Measurements from ENCODE around the gene TTC28. TPM values are rescaled to one million over a fixed set of nuclear protein-coding genes. Genes with fewer than 3 reads are reported as not detected.
"Not testable (repeated sequence)": the region's sequence is repeated elsewhere in the genome, so short reads cannot be mapped to it uniquely, and the experiment has no call there.

TTC28 gene
- total RNA-seq, 2 donors from 2014 or later = 4.2 to 5.4 TPM

DNA sequence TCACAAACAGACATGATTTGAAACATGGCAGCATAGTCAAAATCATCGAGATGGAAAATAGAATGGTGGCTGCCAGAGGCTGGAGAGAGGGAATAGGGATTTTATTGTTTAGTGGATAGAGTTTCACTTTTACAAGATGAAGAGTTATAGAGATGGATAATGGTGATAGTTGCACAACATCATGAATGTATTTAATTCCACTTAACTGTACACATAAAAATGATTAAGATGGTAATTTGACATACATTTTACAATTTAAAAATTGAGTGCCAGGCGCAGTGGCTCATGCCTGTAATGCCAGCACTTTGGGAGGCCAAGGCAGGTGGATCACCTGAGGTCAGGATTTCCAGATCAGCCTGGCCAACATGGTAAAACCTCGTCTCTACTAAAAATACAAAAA lies 21.2 kb downstream of the TTC28 start:
- H3K27me3 Mint-ChIP-seq (ENCODE audit: low read depth) = peaks cover 25% of the 10 kb centered on the region
- no peaks in the 10 kb centered on the region for H3K9me3 Mint-ChIP-seq
- ATAC-seq (replicated peaks in 1 of 2) = no peak

DNA sequence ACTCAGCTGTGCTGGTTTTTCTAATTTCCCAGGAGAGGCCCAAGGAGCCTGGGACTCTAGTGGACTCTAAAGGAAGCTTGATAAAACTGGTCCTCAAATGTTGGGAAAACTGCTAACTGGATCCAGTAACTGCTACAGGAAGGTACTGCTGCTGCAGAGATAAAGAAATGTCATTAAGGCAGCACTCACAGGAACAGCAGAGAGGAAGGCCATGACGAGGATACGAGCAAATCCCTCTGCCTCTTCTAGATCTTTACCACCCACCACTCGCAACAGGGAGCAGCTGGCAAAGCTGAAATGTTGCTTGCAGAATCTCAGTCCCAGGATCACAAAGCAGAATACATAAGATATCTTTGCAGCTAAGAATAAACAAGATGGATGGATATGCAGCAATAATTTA lies 23.5 kb downstream of the TTC28 start:
- no peak overlapping the region for H3K4me3 Mint-ChIP-seq
- no peak overlapping the region for H3K27ac Mint-ChIP-seq
- H3K4me1 Mint-ChIP-seq (ENCODE audit: low read depth) = no peaks in the 10 kb centered on the region
- DNase-seq (no peak), ATAC-seq (replicated peaks in 1 of 2) (no peak)
- peaks cover 37% of the 10 kb centered on the region for H3K27me3 Mint-ChIP-seq (ENCODE audit: low read depth)
- no peaks in the 10 kb centered on the region for H3K9me3 Mint-ChIP-seq
- H3K36me3 Mint-ChIP-seq (ENCODE audit: insufficient read depth in 2 of 2) = peaks cover 0 to 1% of the 10 kb centered on the region in 2 donors

More for the DNA sequence above, 21.2 kb downstream of the TTC28 start:
- Mint-ChIP-seq H3K4me3 (no peak overlapping the region), H3K36me3 (ENCODE audit: insufficient read depth in 2 of 2) (peaks cover 0 to 4% of the 10 kb centered on the region in 2 donors), H3K4me1 (ENCODE audit: low read depth) (no peaks in the 10 kb centered on the region), H3K27ac (no peak overlapping the region)
- DNase-seq = no peak

DNA sequence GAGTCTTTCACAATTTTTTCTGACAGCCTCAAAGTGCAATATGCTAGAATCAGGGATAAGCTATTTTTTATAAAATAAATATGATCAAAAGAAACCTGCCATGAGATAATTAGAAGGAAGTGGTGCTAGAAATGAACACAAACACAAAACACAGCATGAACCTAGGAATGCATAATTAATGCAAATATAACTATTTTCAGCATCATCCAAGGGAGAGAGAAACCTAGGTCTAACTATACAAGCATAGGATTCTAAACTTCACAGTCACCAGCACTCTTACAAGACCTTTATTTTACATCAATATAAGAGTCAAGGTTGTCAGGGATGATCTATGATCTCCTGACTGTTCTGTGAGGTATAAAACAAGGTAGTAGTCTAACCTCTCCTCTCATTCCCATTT lies 29.2 kb downstream of the TTC28 start:
- H3K27ac Mint-ChIP-seq = no peak overlapping the region
- no peaks in the 10 kb centered on the region for H3K4me1 Mint-ChIP-seq (ENCODE audit: low read depth)
- H3K36me3 Mint-ChIP-seq (ENCODE audit: insufficient read depth in 2 of 2) = peaks cover 0 to 1% of the 10 kb centered on the region in 2 donors
- H3K27me3 Mint-ChIP-seq (ENCODE audit: low read depth) = peaks cover 56% of the 10 kb centered on the region
- ATAC-seq (replicated peaks in 1 of 2) = no peak
- H3K9me3 Mint-ChIP-seq = no peaks in the 10 kb centered on the region
- H3K4me3 Mint-ChIP-seq = no peak overlapping the region
- no peak for DNase-seq

DNA sequence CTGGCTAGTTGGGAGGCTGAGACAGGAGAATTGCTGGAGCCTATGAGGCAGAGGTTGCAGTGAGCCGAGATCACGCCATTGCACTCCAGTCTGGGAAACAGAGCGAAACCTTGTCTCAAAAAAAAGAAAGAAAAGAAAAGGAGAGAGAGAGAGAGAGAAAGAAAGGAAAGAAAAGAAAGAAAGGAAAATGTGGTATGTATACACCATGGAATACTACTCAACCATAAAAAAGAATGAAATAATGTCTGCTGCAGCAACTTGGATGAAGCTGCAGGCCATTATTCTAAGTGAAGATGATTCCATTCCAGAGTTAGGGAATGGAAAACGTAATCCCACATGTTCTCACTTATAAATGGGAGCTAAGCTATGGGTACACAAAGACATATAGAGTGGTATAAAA lies 30.8 kb downstream of the TTC28 start:
- Mint-ChIP-seq H3K27ac (no peak overlapping the region), H3K27me3 (ENCODE audit: low read depth) (peaks cover 50% of the 10 kb centered on the region), H3K36me3 (ENCODE audit: insufficient read depth in 2 of 2) (no peaks in the 10 kb centered on the region), H3K4me3 (no peak overlapping the region), H3K4me1 (ENCODE audit: low read depth) (no peaks in the 10 kb centered on the region), H3K9me3 (no peaks in the 10 kb centered on the region)
- DNase-seq (no peak), ATAC-seq (replicated peaks in 1 of 2) (no peak)

DNA sequence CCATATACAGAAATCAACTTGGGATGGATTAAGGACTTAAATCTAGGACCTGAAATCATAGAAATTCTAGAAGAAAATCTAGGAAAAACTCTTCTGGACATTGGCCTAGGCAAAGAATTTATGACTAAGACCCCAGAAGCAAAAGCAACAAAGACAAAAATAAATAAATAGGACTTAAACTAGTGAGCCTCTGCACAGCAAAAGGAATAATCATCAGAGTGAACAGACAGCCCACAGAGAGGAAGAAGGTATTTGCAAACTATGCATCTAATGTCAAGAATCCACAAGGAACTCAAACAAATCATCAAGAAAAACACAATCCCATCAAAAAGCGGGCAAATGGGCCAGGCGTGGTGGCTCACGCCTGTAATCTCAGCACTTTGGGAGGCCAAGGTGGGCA lies 32.4 kb downstream of the TTC28 start:
- Mint-ChIP-seq H3K4me3 (no peak overlapping the region), H3K27me3 (ENCODE audit: low read depth) (peaks cover 37% of the 10 kb centered on the region), H3K27ac (no peak overlapping the region), H3K36me3 (ENCODE audit: insufficient read depth in 2 of 2) (no peaks in the 10 kb centered on the region), H3K9me3 (no peaks in the 10 kb centered on the region), H3K4me1 (ENCODE audit: low read depth) (no peaks in the 10 kb centered on the region)
- no peak for DNase-seq
- no peak for ATAC-seq (replicated peaks in 1 of 2)

DNA sequence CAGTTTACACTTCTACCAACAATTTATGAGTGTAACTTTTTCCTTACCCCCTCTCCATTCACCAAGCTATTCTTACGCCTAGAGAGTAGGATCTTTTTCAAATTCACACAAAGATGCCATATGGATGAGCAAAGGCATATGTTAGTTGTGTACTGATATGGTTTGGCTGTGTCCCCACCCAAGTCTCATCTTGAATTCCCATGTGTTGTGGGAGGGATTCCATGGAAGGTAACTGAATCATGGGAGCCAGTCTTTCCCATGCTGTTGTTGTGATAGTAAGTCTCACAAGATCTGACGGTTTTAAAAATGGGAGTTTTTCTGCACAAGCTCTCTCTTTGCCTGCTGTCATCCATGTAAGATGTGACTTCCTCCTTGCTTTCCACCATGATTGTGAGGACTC lies 40.3 kb downstream of the TTC28 start:
- H3K27ac Mint-ChIP-seq = no peak overlapping the region
- DNase-seq = no peak
- no peaks in the 10 kb centered on the region for H3K4me1 Mint-ChIP-seq (ENCODE audit: low read depth)
- peaks cover 12% of the 10 kb centered on the region for H3K27me3 Mint-ChIP-seq (ENCODE audit: low read depth)
- no peak overlapping the region for H3K4me3 Mint-ChIP-seq
- ATAC-seq (replicated peaks in 1 of 2) = no peak
- H3K36me3 Mint-ChIP-seq (ENCODE audit: insufficient read depth in 2 of 2) = no peaks in the 10 kb centered on the region
- no peaks in the 10 kb centered on the region for H3K9me3 Mint-ChIP-seq

DNA sequence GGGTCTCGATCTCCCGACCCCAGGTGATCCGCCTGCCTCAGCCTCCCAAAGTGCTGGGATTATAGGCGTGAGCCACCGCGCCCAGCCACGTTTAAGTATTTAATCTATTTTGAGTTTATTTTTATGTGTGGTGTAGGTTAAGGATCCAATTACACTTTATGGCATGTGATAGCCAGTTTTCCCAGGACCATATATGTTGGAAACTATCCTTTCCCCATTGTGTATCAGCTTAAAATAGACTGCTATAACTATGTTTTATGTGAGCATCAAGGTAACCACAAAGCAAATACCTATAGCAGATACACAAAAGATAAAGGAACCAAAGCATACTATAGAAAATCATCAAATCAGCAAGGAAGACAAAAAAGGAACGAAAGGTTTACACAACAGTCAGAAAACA lies 42.4 kb downstream of the TTC28 start:
- Mint-ChIP-seq H3K27me3 (ENCODE audit: low read depth) (peaks cover 12% of the 10 kb centered on the region), H3K27ac (no peak overlapping the region), H3K4me3 (no peak overlapping the region), H3K9me3 (no peaks in the 10 kb centered on the region), H3K4me1 (ENCODE audit: low read depth) (no peaks in the 10 kb centered on the region), H3K36me3 (ENCODE audit: insufficient read depth in 2 of 2) (no peaks in the 10 kb centered on the region)
- no peak for DNase-seq
- ATAC-seq (replicated peaks in 1 of 2) = no peak

DNA sequence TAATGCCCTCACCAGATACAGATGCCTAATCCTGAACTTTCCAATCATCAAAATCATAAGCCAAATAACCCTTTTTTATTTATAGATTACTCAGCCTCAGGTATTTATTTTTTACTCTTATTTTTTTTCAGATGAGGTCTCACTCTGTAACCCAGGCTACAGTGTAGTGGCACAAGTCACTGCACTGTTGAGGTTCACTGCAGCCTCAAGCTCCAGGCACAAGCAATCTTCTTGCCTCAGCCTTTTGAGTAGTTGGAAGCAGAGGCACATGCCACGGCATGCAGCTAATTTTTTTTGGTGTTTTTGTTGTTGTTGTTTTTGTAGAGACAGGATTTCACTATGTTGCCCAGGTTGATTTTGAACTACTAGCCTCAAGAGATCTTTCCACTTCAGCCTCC lies 49.5 kb downstream of the TTC28 start:
- Mint-ChIP-seq H3K36me3 (ENCODE audit: insufficient read depth in 2 of 2) (no peaks in the 10 kb centered on the region), H3K4me3 (no peak overlapping the region), H3K9me3 (no peaks in the 10 kb centered on the region), H3K27me3 (ENCODE audit: low read depth) (peaks cover 34% of the 10 kb centered on the region), H3K4me1 (ENCODE audit: low read depth) (no peaks in the 10 kb centered on the region), H3K27ac (no peak overlapping the region)
- DNase-seq = no peak
- ATAC-seq (replicated peaks in 1 of 2) = no peak

DNA sequence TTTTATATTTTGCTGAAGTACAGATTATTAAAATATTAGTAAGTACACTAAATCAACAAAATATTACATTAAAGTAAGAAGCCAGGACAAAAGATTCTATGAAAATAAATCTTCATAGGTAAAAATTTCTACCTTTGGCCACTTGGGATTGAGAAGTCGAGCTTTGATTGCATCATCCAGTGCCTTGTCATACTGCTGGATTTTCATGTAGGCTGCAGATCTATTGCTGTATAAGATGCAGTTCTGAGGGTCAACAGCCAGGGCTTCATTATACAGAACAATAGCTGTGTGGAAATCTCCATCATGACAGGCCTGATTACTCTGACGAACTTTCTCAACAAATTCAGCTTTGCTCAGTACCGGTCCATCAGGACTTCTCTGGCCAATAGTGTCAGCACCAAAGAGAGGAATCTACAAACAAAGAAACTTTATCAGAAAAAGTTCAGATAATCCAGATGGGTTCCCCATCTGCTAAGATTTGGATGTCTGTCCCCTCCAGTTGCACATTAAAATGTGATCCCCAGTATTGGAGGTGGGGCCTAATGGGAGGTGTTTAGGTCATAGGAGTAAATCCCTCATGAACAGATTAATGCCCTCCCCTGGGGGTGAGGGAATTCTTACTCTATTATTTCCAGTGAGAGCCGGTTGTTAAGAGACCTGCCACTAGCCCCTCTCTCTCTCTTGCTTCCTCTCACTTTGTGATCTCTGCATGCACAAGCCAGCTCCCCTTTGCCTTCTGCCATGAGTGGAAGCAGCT lies 50.0 kb downstream of the TTC28 start:
- DNase-seq (no peak), ATAC-seq (replicated peaks in 1 of 2) (no peak)
- Mint-ChIP-seq H3K4me3 (no peak overlapping the region), H3K9me3 (no peaks in the 10 kb centered on the region), H3K36me3 (ENCODE audit: insufficient read depth in 2 of 2) (no peaks in the 10 kb centered on the region), H3K4me1 (ENCODE audit: low read depth) (no peaks in the 10 kb centered on the region), H3K27ac (no peak overlapping the region), H3K27me3 (ENCODE audit: low read depth) (peaks cover 40% of the 10 kb centered on the region)

DNA sequence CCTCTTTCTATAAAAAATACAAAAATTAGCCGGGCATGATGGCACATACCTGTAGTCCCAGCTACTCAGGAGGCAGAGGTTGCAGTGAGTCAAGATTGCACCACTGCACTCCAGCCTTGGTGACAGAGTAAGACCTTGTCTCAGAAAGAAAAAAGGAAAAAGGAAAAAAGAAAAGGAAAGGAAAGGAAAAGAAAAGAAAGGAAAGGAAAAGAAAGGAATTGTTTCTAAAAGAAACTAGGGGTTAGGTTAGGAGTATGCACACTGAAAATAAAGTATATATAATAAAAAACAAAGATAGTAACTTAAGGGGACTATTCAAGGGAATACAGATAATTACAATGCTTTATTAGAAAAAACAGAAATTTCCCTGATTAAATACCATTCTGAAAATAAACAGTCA lies 50.9 kb downstream of the TTC28 start:
- ATAC-seq (replicated peaks in 1 of 2) (no peak), DNase-seq (no peak)
- H3K9me3 Mint-ChIP-seq = no peaks in the 10 kb centered on the region
- H3K27me3 Mint-ChIP-seq (ENCODE audit: low read depth) = peaks cover 48% of the 10 kb centered on the region
- no peaks in the 10 kb centered on the region for H3K4me1 Mint-ChIP-seq (ENCODE audit: low read depth)
- H3K36me3 Mint-ChIP-seq (ENCODE audit: insufficient read depth in 2 of 2) = no peaks in the 10 kb centered on the region
- H3K4me3 Mint-ChIP-seq = no peak overlapping the region
- H3K27ac Mint-ChIP-seq = no peak overlapping the region

DNA sequence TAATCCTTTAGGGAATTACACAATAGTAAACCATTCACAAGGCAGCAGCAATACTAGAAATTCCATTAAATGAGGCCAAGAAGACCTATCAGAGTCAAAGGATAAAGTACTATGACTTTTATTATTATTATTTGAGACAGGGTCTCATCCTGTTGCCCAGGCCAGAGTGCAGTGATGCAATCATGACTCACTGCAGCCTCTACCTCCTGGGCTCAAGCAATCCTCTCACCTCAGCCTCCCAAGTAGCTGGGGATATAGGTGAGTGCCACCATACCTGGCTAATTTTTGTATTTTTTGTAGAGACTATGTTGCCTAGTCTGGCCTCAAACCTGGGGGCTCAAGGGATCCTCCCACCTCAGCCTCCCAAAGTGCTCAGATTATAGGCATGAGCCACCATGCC lies 51.8 kb downstream of the TTC28 start:
- no peak overlapping the region for H3K4me3 Mint-ChIP-seq
- H3K27me3 Mint-ChIP-seq (ENCODE audit: low read depth) = peaks cover 52% of the 10 kb centered on the region
- H3K4me1 Mint-ChIP-seq (ENCODE audit: low read depth) = no peaks in the 10 kb centered on the region
- no peak for ATAC-seq (replicated peaks in 1 of 2)
- no peak overlapping the region for H3K27ac Mint-ChIP-seq
- H3K36me3 Mint-ChIP-seq (ENCODE audit: insufficient read depth in 2 of 2) = no peaks in the 10 kb centered on the region
- no peak for DNase-seq
- no peaks in the 10 kb centered on the region for H3K9me3 Mint-ChIP-seq

DNA sequence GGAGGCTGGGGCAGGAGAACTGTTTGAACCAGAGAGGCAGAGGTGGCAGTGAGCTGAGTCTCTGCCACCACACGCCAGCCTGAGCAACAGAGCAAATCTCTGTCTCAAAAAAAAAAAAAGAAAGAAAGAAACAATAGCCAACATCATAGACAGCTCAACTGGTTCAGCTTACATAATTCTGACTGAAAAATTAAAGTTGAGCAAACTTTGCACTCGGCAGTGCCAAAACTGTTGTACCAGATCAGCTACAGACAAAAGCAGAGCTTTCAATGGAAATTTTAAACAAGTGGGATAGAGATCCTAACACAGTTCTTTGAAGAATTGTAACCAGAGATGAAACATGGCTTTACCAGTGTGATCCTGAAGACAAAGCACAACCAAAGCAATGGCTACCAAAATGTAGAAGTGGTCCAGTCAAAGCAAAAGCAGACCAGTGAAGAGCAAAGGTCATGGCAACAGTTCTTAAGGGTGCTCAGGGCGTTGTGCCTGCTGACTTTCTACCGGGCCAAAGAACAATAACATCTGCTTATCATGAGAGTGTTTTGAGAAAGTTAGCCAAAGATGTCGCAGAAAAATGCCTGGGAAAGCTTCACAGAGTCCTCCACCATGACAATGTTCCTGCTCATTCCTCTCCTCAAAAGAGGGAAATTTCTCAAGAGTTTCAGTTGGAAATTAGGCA lies 59.3 kb downstream of the TTC28 start:
- ATAC-seq (replicated peaks in 1 of 2) (no peak), DNase-seq (no peak)
- Mint-ChIP-seq H3K27ac (no peak overlapping the region), H3K27me3 (ENCODE audit: low read depth) (peaks cover 39% of the 10 kb centered on the region), H3K4me1 (ENCODE audit: low read depth) (no peaks in the 10 kb centered on the region), H3K9me3 (no peaks in the 10 kb centered on the region), H3K4me3 (no peak overlapping the region), H3K36me3 (ENCODE audit: insufficient read depth in 2 of 2) (no peaks in the 10 kb centered on the region)

DNA sequence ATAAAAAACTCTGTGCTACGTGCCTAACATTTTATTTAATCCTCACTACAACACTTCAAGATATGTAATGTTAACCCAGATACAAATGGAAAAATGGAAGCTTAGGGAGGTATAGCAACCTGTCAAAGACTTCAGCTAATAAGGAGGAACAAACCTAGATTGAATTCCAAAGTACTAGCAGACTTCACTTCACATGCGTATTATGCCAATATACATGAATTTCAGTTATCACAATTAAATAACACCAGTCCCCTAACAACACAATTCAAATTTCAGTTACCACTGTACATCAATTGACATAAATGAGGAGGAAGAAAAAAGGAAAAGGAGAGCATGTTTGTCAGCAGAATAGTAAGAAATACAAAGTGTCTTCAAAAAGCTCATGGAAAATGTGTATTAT lies 60.4 kb downstream of the TTC28 start:
- no peak for ATAC-seq (replicated peaks in 1 of 2)
- H3K27ac Mint-ChIP-seq = no peak overlapping the region
- no peak overlapping the region for H3K4me3 Mint-ChIP-seq
- H3K36me3 Mint-ChIP-seq (ENCODE audit: insufficient read depth in 2 of 2) = no peaks in the 10 kb centered on the region
- peaks cover 28% of the 10 kb centered on the region for H3K27me3 Mint-ChIP-seq (ENCODE audit: low read depth)
- H3K9me3 Mint-ChIP-seq = no peaks in the 10 kb centered on the region
- DNase-seq = no peak
- H3K4me1 Mint-ChIP-seq (ENCODE audit: low read depth) = no peaks in the 10 kb centered on the region

DNA sequence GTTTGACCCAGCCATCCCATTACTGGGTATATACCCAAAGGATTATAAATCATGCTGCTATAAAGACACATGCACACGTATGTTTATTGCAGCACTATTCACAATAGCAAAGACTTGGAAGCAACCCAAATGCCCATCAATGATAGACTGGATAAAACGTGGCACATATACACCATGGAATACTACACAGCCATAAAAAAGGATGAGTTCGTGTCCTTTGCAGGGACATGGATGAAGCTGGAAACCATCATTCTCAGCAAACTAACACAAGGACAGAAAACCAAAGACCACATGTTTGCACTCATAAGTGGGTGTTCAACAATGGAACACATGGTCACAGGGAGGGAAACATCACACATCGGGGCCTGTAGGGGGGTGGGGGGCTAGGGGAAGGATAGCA lies 64.2 kb downstream of the TTC28 start:
- ATAC-seq (replicated peaks in 1 of 2); H3K4me3 Mint-ChIP-seq; H3K27ac Mint-ChIP-seq; H3K4me1 Mint-ChIP-seq (ENCODE audit: low read depth); H3K9me3 Mint-ChIP-seq; DNase-seq; H3K36me3 Mint-ChIP-seq (ENCODE audit: insufficient read depth in 2 of 2): not testable (repeated sequence)
- peaks cover 43% of the 10 kb centered on the region for H3K27me3 Mint-ChIP-seq (ENCODE audit: low read depth)

Measured in activated T-cell treated with anti-CD3 and anti-CD28 coated beads, Interleukin-2, amount 50 U/mL, for 72 hours (primary cell).